GM19023 (cell line): Measurements from ENCODE around the gene QSOX1.
"Not testable (repeated sequence)": the region's sequence is repeated elsewhere in the genome, so short reads cannot be mapped to it uniquely, and the experiment has no call there.

Experiments
- ATAC-seq: cut with Tn5 transposase; IDR thresholded peaks from one replicate; pipeline ENCODE4 v1.9.1; 2021; ENCODE audit warnings: mild to moderate bottlenecking, moderate library complexity; ENCODE audit not compliant: unreplicated experiment

QSOX1 gene

GRCh38 chr1:180154325-180155181 is at the start of gene QSOX1:
Gene QSOX1 (plus strand): TSS chr1:180154869. CDS start chr1:180154908, 39 bp downstream.
- ATAC-seq: peak; percentile 92

DNA sequence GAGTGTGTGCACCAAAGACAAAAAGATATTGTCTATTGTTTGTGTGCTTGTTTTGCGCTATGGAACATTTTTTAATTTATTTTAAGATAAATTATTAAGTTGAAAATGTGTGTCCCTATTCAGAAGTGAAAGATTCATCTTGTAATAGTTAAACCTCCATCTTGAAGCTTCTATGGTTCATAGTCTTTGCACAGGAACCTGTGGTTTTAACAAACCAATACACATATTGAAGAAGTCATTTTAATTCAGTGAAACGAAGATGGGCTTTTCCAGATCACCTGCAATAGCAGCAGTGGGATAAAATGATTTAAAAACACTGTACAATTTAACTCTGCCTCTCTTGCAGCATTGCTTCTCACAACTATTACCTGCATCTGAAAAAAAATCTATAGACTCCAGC is 42.6 kb upstream of the QSOX1 start:
- no peak for ATAC-seq

DNA sequence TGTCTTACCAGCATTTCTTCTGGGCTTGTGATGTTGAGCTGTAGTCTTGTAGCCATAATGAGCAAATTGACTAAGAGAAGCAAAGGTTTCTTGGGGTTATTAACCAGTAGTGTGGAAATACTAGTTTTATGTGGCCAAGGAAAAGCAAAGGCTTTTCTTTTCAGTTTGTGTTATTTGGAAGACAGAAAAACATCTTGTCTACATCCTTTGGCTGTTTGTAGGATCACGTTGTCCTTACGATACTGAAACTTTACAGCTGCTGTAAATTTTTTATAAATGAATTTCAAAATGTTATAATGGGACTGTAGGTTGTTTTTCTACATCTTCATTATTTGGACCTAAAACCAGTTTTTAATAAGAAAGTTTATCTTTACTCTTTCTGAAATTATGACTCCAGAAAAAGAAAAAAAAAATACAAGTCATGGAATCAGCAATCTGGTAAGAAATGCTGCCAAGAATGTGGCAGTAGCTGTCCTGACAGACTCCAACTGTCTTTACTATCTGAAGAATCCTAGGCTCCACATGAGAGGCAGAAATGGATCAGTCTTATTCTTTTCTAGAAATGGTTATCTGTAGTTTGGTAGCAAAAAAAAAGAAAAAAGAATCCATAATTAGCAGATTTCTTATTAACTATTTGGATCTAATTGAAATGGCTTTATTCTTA is 41.6 kb upstream of the QSOX1 start:
- no peak for ATAC-seq

GRCh38 chr1:180114396-180114945 is 40.2 kb upstream of the QSOX1 start:
- ATAC-seq: no peak

- no peak for ATAC-seq
These were observed 37.5 kb upstream of the QSOX1 start for GRCh38 chr1:180116964-180117763.

- no peak for ATAC-seq
These were observed 36.9 kb upstream of the QSOX1 start for GRCh38 chr1:180117764-180118116.

GRCh38 chr1:180119837-180120236 is 34.8 kb upstream of the QSOX1 start:
- ATAC-seq: no peak

- no peak for ATAC-seq
These were observed 31.2 kb upstream of the QSOX1 start for GRCh38 chr1:180123463-180123936.

DNA sequence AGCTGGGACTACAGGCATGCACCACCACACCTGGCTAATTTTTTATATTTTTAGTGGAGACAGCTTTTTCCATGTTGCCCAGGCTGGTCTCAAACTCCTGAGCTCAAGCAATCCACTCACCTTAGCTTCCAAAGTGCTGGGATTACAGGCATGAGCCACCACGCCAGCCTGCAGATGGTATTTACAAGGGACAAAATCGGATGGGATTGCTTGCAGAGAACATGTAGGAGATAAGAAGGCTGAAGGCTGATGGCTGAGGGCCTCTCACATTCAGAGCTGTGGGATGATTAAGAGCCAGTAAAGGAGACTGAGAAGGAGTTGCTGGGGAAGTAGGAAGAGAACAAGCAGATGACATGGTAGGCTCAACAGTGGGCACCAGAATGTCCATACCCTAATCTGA is 24.0 kb upstream of the QSOX1 start:
- no peak for ATAC-seq

DNA sequence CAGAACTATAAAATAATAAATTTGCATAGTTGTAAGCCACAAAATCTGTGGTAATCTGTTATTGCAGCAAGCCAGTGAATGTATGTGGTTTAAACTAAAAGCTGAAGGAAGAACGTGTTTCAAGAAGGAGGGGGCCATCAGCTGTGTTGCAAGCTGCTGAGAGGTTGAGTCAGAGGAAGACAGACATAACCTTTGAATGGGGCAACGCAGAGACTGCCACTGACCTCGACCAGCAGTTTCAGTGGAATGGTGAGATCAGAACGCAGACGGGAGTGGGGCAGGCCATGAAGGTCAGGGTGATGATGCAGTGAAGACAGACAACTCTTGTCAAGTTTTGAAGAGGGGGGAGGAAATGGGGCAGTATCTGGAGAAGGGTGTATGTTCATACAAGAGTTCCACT is 23.2 kb upstream of the QSOX1 start:
- ATAC-seq: no peak

DNA sequence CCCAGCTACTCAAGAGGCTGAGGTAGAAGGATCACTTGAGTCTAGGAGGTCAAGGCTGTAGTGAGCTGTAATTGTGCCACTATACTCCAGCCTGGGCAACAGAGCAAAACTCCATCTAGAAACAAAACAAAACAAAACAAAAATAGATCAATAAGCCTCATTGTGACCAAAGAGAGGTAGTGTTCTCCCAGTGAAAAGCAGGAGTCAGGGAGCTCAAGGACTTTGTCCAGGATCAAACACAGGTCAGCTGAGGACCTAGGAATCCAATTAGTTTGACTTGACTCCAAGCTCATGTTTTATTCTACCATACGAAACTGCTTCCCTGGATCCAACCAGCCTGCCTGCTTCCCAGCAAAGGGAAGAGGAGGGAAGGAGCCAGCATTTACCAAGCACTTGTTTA is 21.5 kb upstream of the QSOX1 start:
- ATAC-seq: no peak

DNA sequence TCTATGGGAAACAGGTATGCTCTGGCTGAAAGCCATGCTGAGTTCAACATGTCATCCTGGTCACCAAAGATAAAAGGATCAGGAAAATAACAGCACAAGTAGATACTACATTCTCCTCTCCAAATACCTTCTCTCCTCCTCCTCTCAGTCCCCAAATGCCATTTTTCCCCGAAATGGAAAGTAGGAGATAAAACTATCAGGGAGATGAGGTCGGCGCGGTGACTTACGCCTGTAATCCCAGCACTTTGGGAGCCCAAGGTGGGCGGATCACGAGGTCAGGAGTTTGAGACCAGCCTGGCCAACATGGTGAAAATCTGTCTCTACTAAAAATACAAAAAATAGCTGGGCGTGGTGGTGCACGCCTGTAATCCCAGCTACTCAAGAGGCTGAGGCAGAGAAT is 21.0 kb upstream of the QSOX1 start:
- not testable (repeated sequence) for ATAC-seq

GRCh38 chr1:180135535-180135934 is 19.1 kb upstream of the QSOX1 start:
- no peak for ATAC-seq

- ATAC-seq: no peak
These were observed 18.2 kb upstream of the QSOX1 start for GRCh38 chr1:180136331-180136967.

DNA sequence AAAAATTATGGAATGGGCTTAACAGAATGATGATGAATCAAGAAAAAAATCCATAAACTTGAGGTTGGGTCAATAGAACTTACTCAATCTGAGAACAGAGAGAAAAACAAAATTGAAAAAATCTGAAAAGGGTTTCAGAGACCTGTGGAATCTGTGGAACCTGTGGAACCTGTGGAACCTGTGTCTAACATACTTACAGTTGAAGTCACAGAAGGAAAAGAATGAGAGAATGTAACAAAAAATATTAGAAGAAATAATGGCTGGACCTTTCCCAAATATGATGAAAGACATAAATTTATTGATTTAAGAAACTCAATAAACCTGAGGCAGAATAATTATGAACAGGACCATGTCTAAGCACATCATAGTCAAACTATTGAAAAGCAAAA is 17.7 kb upstream of the QSOX1 start:
- ATAC-seq: no peak

DNA sequence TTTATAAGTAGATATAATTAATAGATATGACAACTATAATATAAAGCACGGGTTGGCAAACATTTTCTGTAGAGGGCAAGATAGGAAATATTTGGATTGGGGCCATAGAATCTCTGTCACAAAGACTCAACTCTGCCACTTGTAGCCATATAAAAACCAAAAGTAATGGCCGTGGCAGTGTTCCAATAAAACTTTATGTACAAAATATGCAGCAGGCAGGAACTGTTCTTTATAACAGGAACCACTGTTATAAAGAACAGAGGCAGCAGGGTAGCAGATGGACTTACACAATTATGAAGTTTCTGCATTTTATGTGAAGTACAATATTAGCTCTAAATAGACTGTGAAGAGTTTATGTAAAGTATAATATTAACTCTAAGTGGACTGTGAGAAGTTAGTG is 16.9 kb upstream of the QSOX1 start:
- ATAC-seq: no peak

DNA sequence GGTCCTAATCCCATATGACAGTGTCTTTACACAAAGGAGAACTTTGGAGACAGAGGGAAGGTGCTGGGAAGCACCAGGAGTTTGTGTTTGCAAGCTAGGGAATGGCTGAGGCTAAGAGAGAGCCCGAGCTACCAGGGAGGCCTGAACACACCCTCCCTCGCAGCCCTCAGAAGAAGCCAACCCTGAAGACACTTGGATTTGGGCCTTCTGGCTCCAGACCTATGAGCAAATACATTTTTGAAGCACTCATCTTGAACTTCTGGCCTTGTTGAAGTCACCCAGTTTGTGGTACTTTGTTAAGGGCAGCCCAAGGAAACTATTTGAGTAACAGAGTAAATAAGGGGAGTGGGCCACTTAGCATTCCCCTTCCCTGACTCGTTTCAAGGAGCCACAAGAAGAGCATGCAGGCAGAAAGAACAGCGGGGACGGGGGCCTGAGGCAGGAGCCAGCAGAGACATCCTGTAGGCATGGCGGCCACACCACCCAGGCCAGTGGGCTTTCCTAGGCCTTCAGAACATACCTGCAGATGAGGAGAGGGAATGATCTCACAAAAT is 13.2 kb upstream of the QSOX1 start:
- no peak for ATAC-seq

- ATAC-seq: no peak
These were observed 11.3 kb upstream of the QSOX1 start for GRCh38 chr1:180143359-180143758.

DNA sequence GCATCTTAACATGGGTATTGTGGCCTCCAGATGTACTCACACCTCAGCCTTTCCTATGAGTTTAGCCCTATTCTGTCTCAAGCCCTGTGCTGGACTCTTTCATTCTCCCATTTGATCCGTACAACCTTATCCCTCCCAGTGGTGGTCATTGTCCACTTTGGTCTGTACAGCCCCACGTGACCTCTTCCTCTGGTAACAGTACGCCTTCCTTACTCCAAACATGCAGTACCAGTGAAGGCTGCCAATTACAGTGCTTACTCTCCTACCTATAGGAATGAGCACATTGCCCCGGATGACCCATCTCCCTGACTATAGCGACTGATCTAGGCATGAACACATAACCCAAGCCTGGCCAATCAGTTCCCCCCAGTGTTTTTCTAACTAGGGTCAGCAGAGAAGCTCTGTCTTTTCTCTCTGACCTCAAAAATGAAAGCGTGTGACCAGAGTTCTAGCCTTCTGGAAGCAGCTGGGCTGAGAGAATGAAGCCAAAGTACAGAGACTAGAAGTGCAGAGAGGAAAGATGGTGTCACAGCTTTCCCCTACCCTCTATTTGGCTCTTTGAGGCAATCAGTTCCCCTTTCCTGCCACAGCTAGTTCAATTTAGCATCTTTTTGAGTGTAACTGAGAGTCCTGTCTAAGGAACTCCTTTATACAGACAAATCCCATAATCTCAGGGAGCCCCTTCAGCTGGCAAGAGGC is 9.9 kb upstream of the QSOX1 start:
- ATAC-seq: no peak

DNA sequence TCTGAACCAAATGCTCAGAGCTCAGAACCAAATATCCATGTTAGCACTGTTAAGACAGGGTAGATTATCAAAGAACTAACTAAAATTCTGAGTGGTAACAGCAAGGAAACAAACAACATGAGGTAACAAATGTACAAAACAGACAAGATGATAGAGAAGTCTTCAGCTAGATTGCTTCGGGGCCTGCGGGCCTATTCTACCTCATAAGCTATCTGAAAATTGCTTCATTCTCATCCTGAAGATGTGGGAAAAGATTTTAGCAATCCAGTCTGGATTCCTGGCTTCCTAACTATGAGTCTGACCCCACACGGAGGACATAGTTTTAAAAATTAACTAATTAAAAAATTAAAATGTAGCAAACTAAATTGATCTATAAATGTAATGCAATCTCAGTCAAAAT is 9.2 kb upstream of the QSOX1 start:
- ATAC-seq: no peak
